PC-9 (cell line): Measurements from ENCODE around the gene SDK2.

ENCODE experiments used
- EZH2 ChIP-seq: fragments of 200-600 bp; sonication (generic); IDR thresholded peaks from 2 replicates; pipeline ENCODE4 v1.8.0; 2017; ENCODE audit warnings: antibody characterized with exemption, low read depth
- TF ChIP-seq, protein P1 (sequence below): fragments of 200-600 bp; sonication (generic); conservative IDR thresholded peaks from 2 replicates; pipeline ENCODE4 v1.6.1; 2017; ENCODE audit warnings: mixed run types, antibody characterized with exemption, mild to moderate bottlenecking, moderate library complexity

DNA sequence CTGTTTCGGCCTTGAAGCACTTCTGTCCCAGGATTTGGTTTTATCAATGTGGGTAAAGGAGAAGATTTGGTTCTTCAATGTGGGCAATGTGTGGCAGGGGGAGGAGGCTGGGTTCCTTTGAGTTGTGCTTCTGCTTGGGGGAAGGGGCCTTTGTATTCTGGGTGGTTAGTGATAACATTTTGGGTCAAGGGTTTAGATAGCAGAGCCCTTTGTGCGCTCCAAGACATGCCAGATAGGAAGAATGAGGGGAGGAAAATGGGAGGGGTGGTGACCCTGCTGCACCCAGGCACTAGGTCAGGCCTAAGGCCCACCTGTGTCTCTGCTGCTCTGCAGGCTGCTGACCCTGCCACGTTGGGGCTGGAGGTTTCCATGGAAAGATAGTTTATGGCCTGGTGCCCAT lies 292.5 kb downstream of the SDK2 start:
- TF ChIP-seq, protein P1, sequence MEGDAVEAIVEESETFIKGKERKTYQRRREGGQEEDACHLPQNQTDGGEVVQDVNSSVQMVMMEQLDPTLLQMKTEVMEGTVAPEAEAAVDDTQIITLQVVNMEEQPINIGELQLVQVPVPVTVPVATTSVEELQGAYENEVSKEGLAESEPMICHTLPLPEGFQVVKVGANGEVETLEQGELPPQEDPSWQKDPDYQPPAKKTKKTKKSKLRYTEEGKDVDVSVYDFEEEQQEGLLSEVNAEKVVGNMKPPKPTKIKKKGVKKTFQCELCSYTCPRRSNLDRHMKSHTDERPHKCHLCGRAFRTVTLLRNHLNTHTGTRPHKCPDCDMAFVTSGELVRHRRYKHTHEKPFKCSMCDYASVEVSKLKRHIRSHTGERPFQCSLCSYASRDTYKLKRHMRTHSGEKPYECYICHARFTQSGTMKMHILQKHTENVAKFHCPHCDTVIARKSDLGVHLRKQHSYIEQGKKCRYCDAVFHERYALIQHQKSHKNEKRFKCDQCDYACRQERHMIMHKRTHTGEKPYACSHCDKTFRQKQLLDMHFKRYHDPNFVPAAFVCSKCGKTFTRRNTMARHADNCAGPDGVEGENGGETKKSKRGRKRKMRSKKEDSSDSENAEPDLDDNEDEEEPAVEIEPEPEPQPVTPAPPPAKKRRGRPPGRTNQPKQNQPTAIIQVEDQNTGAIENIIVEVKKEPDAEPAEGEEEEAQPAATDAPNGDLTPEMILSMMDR: no peak
- no peak for TF ChIP-seq EZH2
